ENCODE measurements around the gene PROS1.

The PROS1 gene

GRCh38 chr3:93973131-93974126, at the start of gene PROS1:
PROS1 (minus strand) TSS chr3:93973896; CDS start chr3:93973749, 147 bp downstream.
- peak; percentile 47 for DNase-seq

GRCh38 chr3:94020293-94020692, 46.6 kb upstream of the PROS1 start:
- DNase-seq = no peak

GRCh38 chr3:94019659-94020058, 46.0 kb upstream of the PROS1 start:
- DNase-seq = no peak

GRCh38 chr3:94015025-94015424, 41.3 kb upstream of the PROS1 start:
- DNase-seq = no peak

- no peak for DNase-seq
Measured at GRCh38 chr3:94012185-94012584, 38.5 kb upstream of the PROS1 start.

- DNase-seq = no peak
Measured at GRCh38 chr3:94011233-94011711, 37.6 kb upstream of the PROS1 start.

- DNase-seq = no peak
Measured at GRCh38 chr3:94009608-94010007, 35.9 kb upstream of the PROS1 start.

- DNase-seq = no peak
Measured at GRCh38 chr3:94008253-94008652, 34.6 kb upstream of the PROS1 start.

- no peak for DNase-seq
Measured at GRCh38 chr3:94004301-94004910, 30.7 kb upstream of the PROS1 start.

GRCh38 chr3:94001827-94002495, 28.3 kb upstream of the PROS1 start:
- no peak for DNase-seq

- DNase-seq = no peak
Measured at GRCh38 chr3:94001191-94001590, 27.5 kb upstream of the PROS1 start.

GRCh38 chr3:93994056-93994455, 20.4 kb upstream of the PROS1 start:
- no peak for DNase-seq

GRCh38 chr3:93992207-93992606, 18.5 kb upstream of the PROS1 start:
- no peak for DNase-seq

- DNase-seq = no peak
Measured at GRCh38 chr3:93991631-93992030, 17.9 kb upstream of the PROS1 start.

GRCh38 chr3:93989241-93989640, 15.5 kb upstream of the PROS1 start:
- DNase-seq = no peak

- no peak for DNase-seq
Measured at GRCh38 chr3:93988764-93989163, 15.1 kb upstream of the PROS1 start.

GRCh38 chr3:93988283-93988682, 14.6 kb upstream of the PROS1 start:
- no peak for DNase-seq

GRCh38 chr3:93984618-93985017, 10.9 kb upstream of the PROS1 start:
- DNase-seq = no peak

- no peak for DNase-seq
Measured at GRCh38 chr3:93983408-93983807, 9.7 kb upstream of the PROS1 start.

GRCh38 chr3:93981649-93982048, 8.0 kb upstream of the PROS1 start:
- DNase-seq = no peak

GRCh38 chr3:93979850-93980676, 6.4 kb upstream of the PROS1 start, which contains the start of gene ARL13B:
ARL13B (plus strand) TSS chr3:93980155; CDS start chr3:93980424, 269 bp downstream.
- DNase-seq = peak; percentile 82 to 88

- no peak for DNase-seq
Measured at GRCh38 chr3:93969997-93970396, 3.7 kb downstream of the PROS1 start.
